Esophagus muscularis mucosa (tissue), 4 donors: Measurements from ENCODE around the gene CCDC149. TPM values are rescaled to one million over a fixed set of nuclear protein-coding genes. Genes with fewer than 3 reads are reported as not detected.

Source experiments
- DNase-seq: peaks from one replicate; pipeline ENCODE4 v3.0.0-alpha.2; 2017; ENCODE audit errors: extremely low spot score
- H3K27ac ChIP-seq, 4 donors: fragments of 200-600 bp; sonication (generic); replicated peaks in 1 of 4; 1 replicate in 3 of 4; 2 replicates in 1 of 4; pipeline ENCODE4 v1.5.1; 2016 to 2019; ENCODE audit warnings: mild to moderate bottlenecking in 1 of 4
- H3K27me3 ChIP-seq, 4 donors: fragments of 200-600 bp; sonication (generic); one replicate each; pipeline versions ENCODE4 v1.5.1 to v1.6.0; 2016 to 2019
- H3K36me3 ChIP-seq, 4 donors: fragments of 200-600 bp; sonication (generic); one replicate each; pipeline ENCODE4 v1.5.1; 2016 to 2019
- H3K4me1 ChIP-seq, 4 donors: fragments of 200-600 bp; sonication (generic); one replicate each; pipeline ENCODE4 v1.5.1; 2016 to 2019
- H3K4me3 ChIP-seq, 4 donors: fragments of 200-600 bp; sonication (generic); 1 replicate in 2 of 4; 2 replicates in 2 of 4; pipeline ENCODE4 v1.5.1; 2016 to 2019; ENCODE audit warnings: mild to moderate bottlenecking in 4 of 4, moderate library complexity in 1 of 4
- H3K9me3 ChIP-seq, 4 donors: fragments of 200-600 bp; sonication (generic); 1 replicate in 3 of 4; 2 replicates in 1 of 4; pipeline ENCODE4 v1.5.1; 2016 to 2019
- EP300 ChIP-seq: sonication (generic); formaldehyde crosslinking; IDR thresholded peaks from one replicate; pipeline ENCODE4 v1.6.1; 2017; ENCODE audit warnings: antibody characterized with exemption
- POLR2A ChIP-seq: fragments of 450-650 bp; IDR thresholded peaks from one replicate; pipeline ENCODE4 v1.6.1; 2017; ENCODE audit warnings: antibody characterized with exemption, moderate library complexity, mild to moderate bottlenecking, low read depth
- POLR2AphosphoS5 ChIP-seq, 2 donors: sonication (generic); formaldehyde crosslinking; IDR thresholded peaks; one replicate each; pipeline ENCODE4 v1.6.1; 2017; ENCODE audit warnings: antibody characterized with exemption in 2 of 2
- WGBS: methylation state at CpG from one replicate; pipeline ENCODE4 v1.1.5; 2018; 5-methylcytosine and 5-hydroxymethylcytosine counted together
- intact Hi-C: fragments of 100-400 bp; cut with DNase I; formaldehyde crosslinking; loops from one replicate; pipeline ENCODE4 v1.15.1; 2023
- total RNA-seq, 4 donors: library from RNA; depleted of rRNA; stranded (reverse); fragments of >200 nt; gene quantifications; one replicate each; pipeline versions ENCODE4 v1.1.0 to v1.2.1, GENCODE V29; 2016
- TF ChIP-seq, protein P1 (sequence below), 3 experiments: fragments of 200-600 bp in 2 of 3; fragments of 450-650 bp in 1 of 3; sonication (generic) in 2 of 3; IDR thresholded peaks; one replicate each; pipeline ENCODE4 v1.5.1; 2017 to 2019; ENCODE audit warnings: antibody characterized with exemption in 3 of 3, mild to moderate bottlenecking in 2 of 3, moderate library complexity in 1 of 3

The CCDC149 gene
- total RNA-seq, 4 donors from 2014 or later = 21.0 to 37.9 (median 34.0) TPM

DNA sequence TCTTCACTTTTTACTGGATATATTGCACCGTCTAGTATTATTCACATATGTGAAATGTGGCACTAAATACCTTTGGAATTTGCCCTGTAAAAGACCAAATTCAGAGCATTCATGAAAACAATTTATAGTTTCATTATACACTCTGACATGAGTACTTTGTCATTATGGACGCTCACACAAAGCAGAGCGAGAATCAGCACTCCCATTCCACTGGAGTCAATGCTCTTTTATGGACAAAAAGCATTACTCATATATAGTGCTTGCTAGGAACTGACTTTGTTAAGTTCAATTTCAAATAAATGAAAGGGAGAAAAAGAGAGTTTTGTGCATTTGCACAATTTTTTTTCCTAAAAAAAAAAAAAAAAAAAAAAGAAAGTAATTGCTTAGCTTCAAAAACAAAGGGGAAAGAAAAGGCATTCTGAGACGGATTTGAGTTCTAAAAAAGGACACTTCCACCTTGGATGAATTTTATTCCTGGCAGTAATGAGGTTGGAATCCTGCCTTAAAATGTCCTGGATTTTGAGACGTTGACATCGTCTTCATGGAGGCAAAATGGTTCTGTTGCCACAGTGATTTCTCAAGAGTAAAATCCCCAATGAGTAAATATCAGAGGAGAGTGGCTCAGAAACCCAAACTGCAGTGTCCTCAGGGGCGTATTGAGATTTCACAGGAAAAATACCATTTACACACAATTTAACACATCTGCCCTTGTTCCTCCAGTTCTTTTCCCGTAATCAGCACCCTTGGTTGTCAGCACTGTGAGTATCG is 34.8 kb downstream of the CCDC149 start:
- WGBS = 48% methylated on average over 9 of the region's 9 CpGs
- Histone ChIP-seq H3K9me3 (no peaks in the 10 kb centered on the region), H3K27ac (peak overlapping the region; percentile 63 to 77 (median 64)), H3K36me3 (peaks cover 4 to 30% (median 16%) of the 10 kb centered on the region in 4 donors), H3K4me3 (no peak overlapping the region), H3K27me3 (no peaks in the 10 kb centered on the region), H3K4me1 (peaks cover 0 to 39% (median 28%) of the 10 kb centered on the region in 4 donors)
- no peak for DNase-seq
- intact Hi-C loops = no loop called here
- TF ChIP-seq EP300 (no peak), POLR2AphosphoS5 (IDR thresholded peaks at IDR 0.05) (peak in 1 of 2 donors; percentile 33)

DNA sequence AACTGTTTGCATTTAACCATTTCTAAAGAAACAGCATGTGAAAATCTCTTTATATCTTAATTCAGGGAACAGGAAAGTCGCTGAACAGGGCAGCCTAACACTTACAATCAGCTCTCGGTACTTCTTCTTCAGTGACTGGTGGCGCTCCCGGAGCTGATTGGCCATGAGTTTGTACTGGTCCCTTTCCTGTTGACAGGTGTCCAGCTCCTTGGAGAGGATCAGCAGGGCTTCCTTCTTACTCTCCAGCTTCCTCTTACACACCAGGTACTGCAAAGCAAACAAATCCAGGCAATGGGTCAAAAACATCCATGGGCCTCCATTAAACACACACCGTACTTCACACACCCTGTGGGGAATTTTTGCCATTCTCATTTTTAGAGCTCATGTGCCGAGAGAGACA is 36.4 kb downstream of the CCDC149 start:
- TF ChIP-seq, protein P1, sequence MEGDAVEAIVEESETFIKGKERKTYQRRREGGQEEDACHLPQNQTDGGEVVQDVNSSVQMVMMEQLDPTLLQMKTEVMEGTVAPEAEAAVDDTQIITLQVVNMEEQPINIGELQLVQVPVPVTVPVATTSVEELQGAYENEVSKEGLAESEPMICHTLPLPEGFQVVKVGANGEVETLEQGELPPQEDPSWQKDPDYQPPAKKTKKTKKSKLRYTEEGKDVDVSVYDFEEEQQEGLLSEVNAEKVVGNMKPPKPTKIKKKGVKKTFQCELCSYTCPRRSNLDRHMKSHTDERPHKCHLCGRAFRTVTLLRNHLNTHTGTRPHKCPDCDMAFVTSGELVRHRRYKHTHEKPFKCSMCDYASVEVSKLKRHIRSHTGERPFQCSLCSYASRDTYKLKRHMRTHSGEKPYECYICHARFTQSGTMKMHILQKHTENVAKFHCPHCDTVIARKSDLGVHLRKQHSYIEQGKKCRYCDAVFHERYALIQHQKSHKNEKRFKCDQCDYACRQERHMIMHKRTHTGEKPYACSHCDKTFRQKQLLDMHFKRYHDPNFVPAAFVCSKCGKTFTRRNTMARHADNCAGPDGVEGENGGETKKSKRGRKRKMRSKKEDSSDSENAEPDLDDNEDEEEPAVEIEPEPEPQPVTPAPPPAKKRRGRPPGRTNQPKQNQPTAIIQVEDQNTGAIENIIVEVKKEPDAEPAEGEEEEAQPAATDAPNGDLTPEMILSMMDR (IDR thresholded peaks at IDR 0.05) = no peak
- TF ChIP-seq EP300 (no peak), POLR2A (no peak), POLR2AphosphoS5 (IDR thresholded peaks at IDR 0.05) (no peak)
- no peaks in the 10 kb centered on the region for H3K9me3 ChIP-seq
- intact Hi-C loops = no loop called here
- H3K27me3 ChIP-seq = no peaks in the 10 kb centered on the region
- peaks cover 7 to 41% (median 28%) of the 10 kb centered on the region in 4 donors for H3K36me3 ChIP-seq
- peaks cover 0 to 29% (median 22%) of the 10 kb centered on the region in 4 donors for H3K4me1 ChIP-seq
- DNase-seq = no peak
- 91% methylated on average over 6 of the region's 6 CpGs for WGBS
- H3K27ac ChIP-seq = no peak overlapping the region
- H3K4me3 ChIP-seq = no peak overlapping the region

DNA sequence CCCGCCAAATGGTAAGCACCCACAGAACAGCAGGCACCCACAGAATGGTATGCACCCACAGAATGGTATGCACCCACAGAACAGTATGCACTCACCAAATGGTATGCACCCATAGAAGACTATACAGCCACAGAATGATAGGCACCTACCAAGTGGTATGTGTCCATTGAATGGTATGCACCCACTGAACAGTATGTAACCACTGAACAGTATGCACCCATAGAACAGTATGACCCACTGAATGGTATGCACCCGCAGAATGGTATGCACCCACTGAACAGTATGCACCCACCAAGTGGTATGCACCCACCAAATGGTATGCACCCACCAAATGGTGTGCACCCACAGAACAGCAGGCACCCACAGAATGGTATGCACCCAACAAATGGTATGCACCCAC is 40.1 kb downstream of the CCDC149 start:
- Histone ChIP-seq H3K36me3 (peaks cover 16 to 61% (median 42%) of the 10 kb centered on the region in 4 donors), H3K27ac (no peak overlapping the region), H3K4me1 (peaks cover 0 to 27% (median 6%) of the 10 kb centered on the region in 4 donors), H3K27me3 (no peaks in the 10 kb centered on the region), H3K4me3 (no peak overlapping the region), H3K9me3 (no peaks in the 10 kb centered on the region)
- no peak for TF ChIP-seq POLR2A
- TF ChIP-seq POLR2AphosphoS5 (IDR thresholded peaks at IDR 0.05) = no peak
- no peak for TF ChIP-seq EP300
- TF ChIP-seq, protein P1 (IDR thresholded peaks at IDR 0.05) = no peak
- 79% methylated on average over 2 of the region's 2 CpGs for WGBS
- no peak for DNase-seq
- intact Hi-C loops = no loop called here

DNA sequence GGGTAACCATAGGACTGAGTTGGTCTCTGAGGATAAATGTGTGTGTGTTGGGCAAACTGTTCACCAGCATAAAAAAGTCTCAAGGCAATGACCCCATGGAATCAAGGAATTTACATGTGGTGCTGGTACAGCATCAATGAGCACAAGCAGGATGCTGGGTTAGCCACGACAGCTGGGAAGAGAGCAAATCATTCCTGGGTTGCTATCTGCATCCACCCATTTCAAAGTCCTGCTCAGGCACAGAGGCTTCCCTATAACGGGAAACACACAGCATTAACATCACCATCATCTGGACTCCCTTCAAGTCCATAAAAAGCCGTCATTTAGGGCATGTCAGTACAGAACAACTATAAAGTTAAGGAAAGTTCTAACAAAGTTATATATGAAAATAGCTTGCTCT is 41.6 kb downstream of the CCDC149 start:
- DNase-seq = no peak
- WGBS = 60% methylated on average over 3 of the region's 3 CpGs
- H3K4me1 ChIP-seq = peaks cover 0 to 17% (median under 1%) of the 10 kb centered on the region in 4 donors
- intact Hi-C loops = no loop called here
- H3K27me3 ChIP-seq = no peaks in the 10 kb centered on the region
- TF ChIP-seq POLR2AphosphoS5 (IDR thresholded peaks at IDR 0.05) = no peak
- TF ChIP-seq, protein P1 (IDR thresholded peaks at IDR 0.05) = no peak
- no peak for TF ChIP-seq POLR2A
- no peaks in the 10 kb centered on the region for H3K9me3 ChIP-seq
- no peak overlapping the region for H3K4me3 ChIP-seq
- H3K27ac ChIP-seq = no peak overlapping the region
- peaks cover 16 to 58% (median 42%) of the 10 kb centered on the region in 4 donors for H3K36me3 ChIP-seq

DNA sequence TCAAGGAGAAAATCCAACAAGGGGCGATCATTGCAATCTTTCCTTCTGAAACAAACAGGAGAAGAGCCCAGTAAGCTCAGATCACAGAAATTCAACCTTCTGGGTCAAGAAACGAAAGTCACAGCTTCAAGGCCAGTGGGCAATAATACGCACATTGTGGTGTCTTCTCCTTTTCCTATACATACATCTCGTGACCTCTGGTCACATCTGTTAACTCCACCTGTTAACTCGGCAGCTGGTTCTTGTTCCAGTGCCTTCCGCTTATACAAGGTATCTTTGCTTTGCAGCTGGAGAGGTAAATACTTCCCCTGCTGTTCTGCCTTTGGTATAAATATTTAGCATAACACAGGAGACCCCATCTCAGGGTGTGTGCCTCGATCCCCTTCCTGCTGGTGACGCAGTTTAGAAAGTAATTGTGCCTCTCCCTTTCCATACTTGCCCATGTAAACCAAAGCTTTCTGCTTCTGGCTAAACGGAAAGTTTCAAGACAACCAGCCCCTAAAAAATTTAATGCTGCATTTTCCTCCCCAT is 45.0 kb downstream of the CCDC149 start:
- 87% methylated on average over 9 of the region's 9 CpGs for whole genome bisulfite sequencing
- H3K36me3 ChIP-seq = peaks cover 10 to 41% (median 26%) of the 10 kb centered on the region in 4 donors
- TF ChIP-seq POLR2AphosphoS5 (IDR thresholded peaks at IDR 0.05) = no peak
- TF ChIP-seq EP300 = no peak

More for the DNA sequence above, 45.0 kb downstream of the CCDC149 start:
- Histone ChIP-seq H3K9me3 (peaks cover 8 to 19% (median 16%) of the 10 kb centered on the region in 4 donors), H3K4me1 (peaks cover 0 to 24% (median 10%) of the 10 kb centered on the region in 4 donors), H3K4me3 (no peak overlapping the region), H3K27me3 (no peaks in the 10 kb centered on the region), H3K27ac (no peak overlapping the region)
- no peak for DNase-seq
- intact Hi-C loops = no loop called here
